ENCODE data around the gene WFIKKN2. TPM values are rescaled to one million over a fixed set of nuclear protein-coding genes. Genes with fewer than 3 reads are reported as not detected.
A peak's percentile ranks its signal among the peaks of the same experiment; 100 is the strongest.

Gene WFIKKN2
- total RNA-seq (not detected), polyA plus RNA-seq (not detected)

GRCh38 chr17:50835301-50836234 is at the start of gene WFIKKN2:
WFIKKN2 (plus strand) TSS chr17:50835586; CDS start chr17:50835938, 352 bp downstream.
- H3K27ac Mint-ChIP-seq: peak within 1 kb of the TSS in 3 of 7 donors; percentile 15 to 53 (median 24)
- CTCF ChIA-PET (ENCODE audit: partially characterized antibody): interaction anchor here (1.3 kb wide), 1 partner anchor 52 kb away, joined by 3 read pairs; no protein-coding TSS in a partner anchor
- no peaks in the 10 kb centered on the region for H3K36me3 Mint-ChIP-seq
- Histone ChIP-seq H3K4me1 (ENCODE audit: insufficient read depth, low read length) (no peaks in the 10 kb centered on the region), H3K27me3 (ENCODE audit: insufficient read depth, low read length) (no peaks in the 10 kb centered on the region), H3K9me3 (ENCODE audit: control insufficient read depth in 1 of 2, low read length in 2 of 2) (no peaks in the 10 kb centered on the region), H3K27ac (ENCODE audit: low read depth, low read length) (no peak within 1 kb of the TSS), H3K36me3 (ENCODE audit: insufficient read depth, low read length) (no peaks in the 10 kb centered on the region), H3K4me3 (ENCODE audit: low read length in 2 of 2) (no peak within 1 kb of the TSS)
- peaks cover 2 to 9% of the 10 kb centered on the region in 2 donors for H3K27me3 Mint-ChIP-seq
- intact Hi-C loops (cut with micrococcal nuclease): no loop called here
- DNase-seq: no peak
- H3K4me3 Mint-ChIP-seq: no peak within 1 kb of the TSS
- POLR2A ChIA-PET (ENCODE audit: partially characterized antibody): no interaction called here
- peaks cover 0 to 2% (median 0%) of the 10 kb centered on the region in 8 donors for H3K9me3 Mint-ChIP-seq
- H3K4me1 Mint-ChIP-seq: no peaks in the 10 kb centered on the region

- Mint-ChIP-seq H3K36me3 (no peaks in the 10 kb centered on the region), H3K9me3 (no peaks in the 10 kb centered on the region), H3K4me1 (peaks cover 5 to 18% (median 10%) of the 10 kb centered on the region in 4 donors), H3K27me3 (peaks cover 5% of the 10 kb centered on the region in 2 donors), H3K4me3 (no peak overlapping the region), H3K27ac (no peak overlapping the region)
- POLR2A ChIA-PET (ENCODE audit: partially characterized antibody): no interaction called here
- Histone ChIP-seq H3K4me1 (ENCODE audit: insufficient read depth, low read length) (peaks cover 5% of the 10 kb centered on the region), H3K4me3 (ENCODE audit: low read length in 2 of 2) (no peak overlapping the region), H3K27ac (ENCODE audit: low read depth, low read length) (no peak overlapping the region), H3K9me3 (ENCODE audit: control insufficient read depth in 1 of 2, low read length in 2 of 2) (no peaks in the 10 kb centered on the region), H3K27me3 (ENCODE audit: insufficient read depth, low read length) (no peaks in the 10 kb centered on the region), H3K36me3 (ENCODE audit: insufficient read depth, low read length) (no peaks in the 10 kb centered on the region)
- intact Hi-C loops (cut with micrococcal nuclease): no loop called here
- DNase-seq: no peak
- CTCF ChIA-PET (ENCODE audit: partially characterized antibody): interaction anchor here (1.4 to 6.4 kb wide), 2 partner anchors 10 to 55 kb away, joined by 4 to 67 read pairs; no protein-coding TSS in a partner anchor
These were observed 49.3 kb upstream of the WFIKKN2 start for GRCh38 chr17:50785946-50786570.

DNA sequence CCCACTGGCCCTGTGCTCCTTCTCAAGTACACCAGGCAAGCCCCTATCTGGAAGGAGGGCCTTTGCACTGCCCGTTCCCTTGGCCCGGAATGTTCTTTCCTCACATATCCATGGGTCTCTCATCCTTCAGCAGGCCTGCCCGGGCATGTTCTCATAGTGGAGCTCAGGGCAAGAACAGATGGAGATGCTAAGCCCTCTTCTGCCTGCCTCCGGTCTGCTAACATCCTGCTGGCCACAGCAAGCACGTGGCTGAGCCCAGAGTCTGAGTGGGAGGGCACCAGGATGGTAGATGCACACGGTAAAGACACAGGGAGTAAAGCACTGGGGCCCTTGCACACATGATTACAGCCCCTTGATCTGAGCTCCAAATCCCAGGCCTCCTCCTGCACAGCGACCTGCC is 48.3 kb upstream of the WFIKKN2 start:
- no peak for DNase-seq
- POLR2A ChIA-PET (ENCODE audit: partially characterized antibody): no interaction called here
- Histone ChIP-seq H3K36me3 (ENCODE audit: insufficient read depth, low read length) (no peaks in the 10 kb centered on the region), H3K27me3 (ENCODE audit: insufficient read depth, low read length) (no peaks in the 10 kb centered on the region), H3K9me3 (ENCODE audit: control insufficient read depth in 1 of 2, low read length in 2 of 2) (no peaks in the 10 kb centered on the region), H3K4me1 (ENCODE audit: insufficient read depth, low read length) (no peaks in the 10 kb centered on the region), H3K27ac (ENCODE audit: low read depth, low read length) (no peak overlapping the region), H3K4me3 (ENCODE audit: low read length in 2 of 2) (no peak overlapping the region)
- Mint-ChIP-seq H3K27me3 (peaks cover 5% of the 10 kb centered on the region in 2 donors), H3K4me3 (no peak overlapping the region), H3K36me3 (no peaks in the 10 kb centered on the region), H3K27ac (peak overlapping the region in 1 of 7 donors; percentile 1), H3K9me3 (no peaks in the 10 kb centered on the region), H3K4me1 (peaks cover 5 to 13% (median 6%) of the 10 kb centered on the region in 4 donors)
- CTCF ChIA-PET (ENCODE audit: partially characterized antibody): interaction anchor here (0.6 to 6.4 kb wide), 3 partner anchors 9 to 295 kb away, joined by 3 to 67 read pairs (median 4); no protein-coding TSS in a partner anchor
- intact Hi-C loops (cut with micrococcal nuclease): no loop called here

- Histone ChIP-seq H3K4me1 (ENCODE audit: insufficient read depth, low read length) (no peaks in the 10 kb centered on the region), H3K4me3 (ENCODE audit: low read length in 2 of 2) (no peak overlapping the region), H3K9me3 (ENCODE audit: control insufficient read depth in 1 of 2, low read length in 2 of 2) (no peaks in the 10 kb centered on the region), H3K36me3 (ENCODE audit: insufficient read depth, low read length) (no peaks in the 10 kb centered on the region), H3K27me3 (ENCODE audit: insufficient read depth, low read length) (no peaks in the 10 kb centered on the region), H3K27ac (ENCODE audit: low read depth, low read length) (no peak overlapping the region)
- Mint-ChIP-seq H3K27me3 (peaks cover 1 to 2% of the 10 kb centered on the region in 2 donors), H3K9me3 (no peaks in the 10 kb centered on the region), H3K4me3 (no peak overlapping the region), H3K4me1 (no peaks in the 10 kb centered on the region), H3K36me3 (no peaks in the 10 kb centered on the region), H3K27ac (no peak overlapping the region)
- CTCF ChIA-PET (ENCODE audit: partially characterized antibody): interaction anchor here (1.0 to 1.9 kb wide), 2 partner anchors 8 to 51 kb away, joined by 3 to 5 read pairs; no protein-coding TSS in a partner anchor
- POLR2A ChIA-PET (ENCODE audit: partially characterized antibody): no interaction called here
- DNase-seq: no peak
- intact Hi-C loops (cut with micrococcal nuclease): no loop called here
These were observed 44.8 kb upstream of the WFIKKN2 start for GRCh38 chr17:50790618-50791017.

DNA sequence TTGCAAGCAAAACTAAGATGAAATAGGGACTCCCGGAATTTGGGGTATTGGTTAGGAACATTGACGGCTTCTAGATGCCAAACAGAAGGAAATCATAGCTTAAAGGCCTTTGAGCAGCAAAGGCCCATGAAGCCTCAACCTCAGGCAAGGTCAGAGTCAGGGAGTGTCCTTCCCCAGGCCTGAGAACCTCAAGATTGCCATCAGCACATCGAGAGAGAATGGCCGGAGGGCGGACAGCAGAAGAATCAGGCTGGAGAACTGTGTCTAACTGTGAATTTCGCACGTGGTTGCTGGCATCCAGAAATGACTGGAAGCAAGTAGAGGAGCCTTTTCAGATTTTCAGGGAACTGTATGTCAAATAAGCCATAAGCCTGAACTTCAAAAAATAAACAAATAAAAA is 43.3 kb upstream of the WFIKKN2 start:
- Mint-ChIP-seq H3K4me1 (no peaks in the 10 kb centered on the region), H3K27ac (no peak overlapping the region), H3K4me3 (no peak overlapping the region), H3K36me3 (no peaks in the 10 kb centered on the region), H3K27me3 (peaks cover 0 to 1% of the 10 kb centered on the region in 2 donors), H3K9me3 (no peaks in the 10 kb centered on the region)
- Histone ChIP-seq H3K4me1 (ENCODE audit: insufficient read depth, low read length) (no peaks in the 10 kb centered on the region), H3K27ac (ENCODE audit: low read depth, low read length) (no peak overlapping the region), H3K36me3 (ENCODE audit: insufficient read depth, low read length) (no peaks in the 10 kb centered on the region), H3K4me3 (ENCODE audit: low read length in 2 of 2) (no peak overlapping the region), H3K27me3 (ENCODE audit: insufficient read depth, low read length) (no peaks in the 10 kb centered on the region), H3K9me3 (ENCODE audit: control insufficient read depth in 1 of 2, low read length in 2 of 2) (no peaks in the 10 kb centered on the region)
- intact Hi-C loops (cut with micrococcal nuclease): no loop called here
- CTCF ChIA-PET (ENCODE audit: partially characterized antibody): interaction anchor here (1.9 kb wide), 1 partner anchor 9 kb away, joined by 5 read pairs; no protein-coding TSS in a partner anchor
- POLR2A ChIA-PET (ENCODE audit: partially characterized antibody): no interaction called here
- DNase-seq: no peak

DNA sequence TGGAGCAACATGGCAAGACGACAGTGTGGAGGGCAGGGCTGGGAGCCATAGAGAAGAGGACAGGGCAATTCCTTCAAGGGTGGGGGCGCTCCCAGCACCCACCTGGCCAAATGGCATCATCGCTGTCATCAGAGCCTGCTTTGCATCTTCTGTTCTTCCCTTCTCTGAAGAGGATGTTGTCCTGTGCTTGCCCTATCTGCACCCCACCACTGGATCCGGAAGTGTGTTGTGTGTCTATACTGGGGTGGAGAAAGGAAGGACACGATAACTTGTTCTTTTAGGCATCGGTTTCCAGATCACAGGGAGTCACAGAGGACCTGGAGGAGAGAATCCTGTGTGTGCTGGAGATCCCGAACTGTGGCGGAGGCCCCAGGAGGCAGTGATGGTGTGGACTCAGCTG is 42.4 kb upstream of the WFIKKN2 start:
- Histone ChIP-seq H3K4me3 (ENCODE audit: low read length in 2 of 2) (no peak overlapping the region), H3K9me3 (ENCODE audit: control insufficient read depth in 1 of 2, low read length in 2 of 2) (no peaks in the 10 kb centered on the region), H3K4me1 (ENCODE audit: insufficient read depth, low read length) (no peaks in the 10 kb centered on the region), H3K27me3 (ENCODE audit: insufficient read depth, low read length) (no peaks in the 10 kb centered on the region), H3K36me3 (ENCODE audit: insufficient read depth, low read length) (no peaks in the 10 kb centered on the region), H3K27ac (ENCODE audit: low read depth, low read length) (no peak overlapping the region)
- H3K4me3 Mint-ChIP-seq: no peak overlapping the region
- H3K27me3 Mint-ChIP-seq: peaks cover 0 to under 1% of the 10 kb centered on the region in 2 donors
- no peaks in the 10 kb centered on the region for H3K36me3 Mint-ChIP-seq
- ChIA-PET POLR2A (ENCODE audit: partially characterized antibody) (no interaction called here), CTCF (ENCODE audit: partially characterized antibody) (interaction anchor here (2.4 kb wide), 1 partner anchor 10 kb away, joined by 12 read pairs; no protein-coding TSS in a partner anchor)
- no peak for DNase-seq
- intact Hi-C loops (cut with micrococcal nuclease): no loop called here
- no peaks in the 10 kb centered on the region for H3K4me1 Mint-ChIP-seq
- peak overlapping the region in 1 of 7 donors; percentile 22 for H3K27ac Mint-ChIP-seq
- H3K9me3 Mint-ChIP-seq: no peaks in the 10 kb centered on the region

GRCh38 chr17:50794361-50794760 is 41.0 kb upstream of the WFIKKN2 start:
- Histone ChIP-seq H3K27ac (ENCODE audit: low read depth, low read length) (no peak overlapping the region), H3K36me3 (ENCODE audit: insufficient read depth, low read length) (no peaks in the 10 kb centered on the region), H3K27me3 (ENCODE audit: insufficient read depth, low read length) (no peaks in the 10 kb centered on the region), H3K4me1 (ENCODE audit: insufficient read depth, low read length) (no peaks in the 10 kb centered on the region), H3K9me3 (ENCODE audit: control insufficient read depth in 1 of 2, low read length in 2 of 2) (no peaks in the 10 kb centered on the region), H3K4me3 (ENCODE audit: low read length in 2 of 2) (no peak overlapping the region)
- Mint-ChIP-seq H3K9me3 (no peaks in the 10 kb centered on the region), H3K36me3 (no peaks in the 10 kb centered on the region), H3K27me3 (no peaks in the 10 kb centered on the region), H3K4me3 (no peak overlapping the region), H3K27ac (peak overlapping the region in 1 of 7 donors; percentile 41), H3K4me1 (no peaks in the 10 kb centered on the region)
- ChIA-PET POLR2A (ENCODE audit: partially characterized antibody) (no interaction called here), CTCF (ENCODE audit: partially characterized antibody) (interaction anchor here (0.8 to 2.4 kb wide), 2 partner anchors 11 to 178 kb away, joined by 3 to 12 read pairs; no protein-coding TSS in a partner anchor)
- intact Hi-C loops (cut with micrococcal nuclease): no loop called here
- DNase-seq: no peak
